ENCODE measurements around the gene SMIM10L2A.
A peak's percentile ranks its signal among the peaks of the same experiment; 100 is the strongest.
"Not testable (repeated sequence)": the region's sequence is repeated elsewhere in the genome, so short reads cannot be mapped to it uniquely, and the experiment has no call there.

The SMIM10L2A gene

GRCh38 chrX:135461756-135462155, 40.0 kb downstream of the SMIM10L2A start:
- DNase-seq: not testable (repeated sequence)

- no peak for DNase-seq
These were observed 42.2 kb downstream of the SMIM10L2A start for GRCh38 chrX:135463937-135464336.

- no peak for DNase-seq
These were observed 54.6 kb downstream of the SMIM10L2A start for GRCh38 chrX:135476378-135476777.

- peak; percentile 75 for DNase-seq
These were observed 55.8 kb downstream of the SMIM10L2A start for GRCh38 chrX:135477576-135477975.

Data from NCI-H2029 treated with DMSO at 0.1 percent for 48 hours (cell line).